ENCODE data around the gene PLA2G5. TPM values are rescaled to one million over a fixed set of nuclear protein-coding genes. Genes with fewer than 3 reads are reported as not detected.

The PLA2G5 gene
- total RNA-seq, 1 donor from 2014 or later: not detected

- Mint-ChIP-seq H3K36me3 (ENCODE audit: low read depth, unreplicated experiment) (peaks cover 2% of the 10 kb centered on the region), H3K27ac (ENCODE audit: unreplicated experiment) (no peak overlapping the region), H3K4me1 (ENCODE audit: low read depth, unreplicated experiment) (no peaks in the 10 kb centered on the region), H3K4me3 (ENCODE audit: unreplicated experiment) (no peak overlapping the region), H3K27me3 (ENCODE audit: low read depth, unreplicated experiment) (peaks cover 27% of the 10 kb centered on the region), H3K9me3 (ENCODE audit: unreplicated experiment) (no peaks in the 10 kb centered on the region)
- Histone ChIP-seq H3K4me1 (ENCODE audit: insufficient read depth, low read length) (no peaks in the 10 kb centered on the region), H4K20me1 (ENCODE audit: insufficient read depth, low read length) (no peaks in the 10 kb centered on the region), H3K9me3 (ENCODE audit: insufficient read depth, low read depth, low read length) (no peaks in the 10 kb centered on the region), H3K36me3 (ENCODE audit: insufficient read depth, low read length) (no peaks in the 10 kb centered on the region), H3K79me2 (ENCODE audit: insufficient read depth, low read length) (no peaks in the 10 kb centered on the region), H3K27ac (ENCODE audit: low read depth, low read length) (no peak overlapping the region), H3K9ac (ENCODE audit: low read length) (no peak overlapping the region), H3K4me3 (ENCODE audit: insufficient read depth, low read depth, low read length) (no peak overlapping the region), H3K27me3 (ENCODE audit: insufficient read depth, low read length) (peaks cover 2% of the 10 kb centered on the region), H3K4me2 (ENCODE audit: low read length) (no peak overlapping the region), H2AFZ (ENCODE audit: low read depth, low read length) (no peak overlapping the region)
- FAIRE-seq (no peak), DNase-seq (ENCODE audit: low read depth) (no peak)
- TF ChIP-seq, protein P1, sequence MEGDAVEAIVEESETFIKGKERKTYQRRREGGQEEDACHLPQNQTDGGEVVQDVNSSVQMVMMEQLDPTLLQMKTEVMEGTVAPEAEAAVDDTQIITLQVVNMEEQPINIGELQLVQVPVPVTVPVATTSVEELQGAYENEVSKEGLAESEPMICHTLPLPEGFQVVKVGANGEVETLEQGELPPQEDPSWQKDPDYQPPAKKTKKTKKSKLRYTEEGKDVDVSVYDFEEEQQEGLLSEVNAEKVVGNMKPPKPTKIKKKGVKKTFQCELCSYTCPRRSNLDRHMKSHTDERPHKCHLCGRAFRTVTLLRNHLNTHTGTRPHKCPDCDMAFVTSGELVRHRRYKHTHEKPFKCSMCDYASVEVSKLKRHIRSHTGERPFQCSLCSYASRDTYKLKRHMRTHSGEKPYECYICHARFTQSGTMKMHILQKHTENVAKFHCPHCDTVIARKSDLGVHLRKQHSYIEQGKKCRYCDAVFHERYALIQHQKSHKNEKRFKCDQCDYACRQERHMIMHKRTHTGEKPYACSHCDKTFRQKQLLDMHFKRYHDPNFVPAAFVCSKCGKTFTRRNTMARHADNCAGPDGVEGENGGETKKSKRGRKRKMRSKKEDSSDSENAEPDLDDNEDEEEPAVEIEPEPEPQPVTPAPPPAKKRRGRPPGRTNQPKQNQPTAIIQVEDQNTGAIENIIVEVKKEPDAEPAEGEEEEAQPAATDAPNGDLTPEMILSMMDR (IDR thresholded peaks at IDR 0.05; ENCODE audit: insufficient read depth, low read depth, low read length): no peak
- no peak for TF ChIP-seq EZH2 (IDR thresholded peaks at IDR 0.05; ENCODE audit: insufficient read depth, low read length)
These were observed 13.4 kb downstream of the PLA2G5 start for GRCh38 chr1:20083178-20083944.

DNA sequence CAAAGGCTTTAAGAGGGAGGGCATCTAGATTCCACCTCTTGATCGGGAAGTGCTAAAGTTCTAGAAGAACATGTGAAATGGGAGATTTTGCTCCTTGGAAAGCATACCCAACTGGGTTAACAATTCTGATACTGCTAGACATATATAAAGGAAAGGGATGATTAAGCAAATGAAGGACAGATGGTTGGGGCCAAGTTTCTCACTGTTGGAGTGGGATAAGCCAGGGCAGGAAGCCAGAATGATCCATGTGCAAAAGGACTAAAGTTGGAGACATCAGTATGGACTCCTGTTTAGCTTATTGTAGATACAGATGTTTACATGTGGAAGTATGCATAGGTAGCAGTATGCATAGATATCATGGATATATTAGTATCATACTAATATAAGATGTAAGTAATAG is 16.8 kb downstream of the PLA2G5 start:
- H3K9me3 Mint-ChIP-seq (ENCODE audit: unreplicated experiment): peaks cover 1% of the 10 kb centered on the region
- no peak overlapping the region for H3K4me3 Mint-ChIP-seq (ENCODE audit: unreplicated experiment)
- Histone ChIP-seq H3K4me1 (ENCODE audit: insufficient read depth, low read length) (no peaks in the 10 kb centered on the region), H3K9ac (ENCODE audit: low read length) (no peak overlapping the region), H3K36me3 (ENCODE audit: insufficient read depth, low read length) (no peaks in the 10 kb centered on the region), H3K4me2 (ENCODE audit: low read length) (no peak overlapping the region), H4K20me1 (ENCODE audit: insufficient read depth, low read length) (no peaks in the 10 kb centered on the region), H3K27me3 (ENCODE audit: insufficient read depth, low read length) (peaks cover 10% of the 10 kb centered on the region), H3K27ac (ENCODE audit: low read depth, low read length) (no peak overlapping the region), H3K4me3 (ENCODE audit: insufficient read depth, low read depth, low read length) (no peak overlapping the region), H3K79me2 (ENCODE audit: insufficient read depth, low read length) (no peaks in the 10 kb centered on the region), H3K9me3 (ENCODE audit: insufficient read depth, low read depth, low read length) (no peaks in the 10 kb centered on the region), H2AFZ (ENCODE audit: low read depth, low read length) (no peak overlapping the region)
- H3K27me3 Mint-ChIP-seq (ENCODE audit: low read depth, unreplicated experiment): peaks cover 25% of the 10 kb centered on the region
- DNase-seq (ENCODE audit: low read depth) (no peak), FAIRE-seq (no peak)
- TF ChIP-seq EZH2 (IDR thresholded peaks at IDR 0.05; ENCODE audit: insufficient read depth, low read length): no peak
- TF ChIP-seq, protein P1 (IDR thresholded peaks at IDR 0.05; ENCODE audit: insufficient read depth, low read depth, low read length): no peak
- H3K36me3 Mint-ChIP-seq (ENCODE audit: low read depth, unreplicated experiment): no peaks in the 10 kb centered on the region
- H3K27ac Mint-ChIP-seq (ENCODE audit: unreplicated experiment): no peak overlapping the region
- no peaks in the 10 kb centered on the region for H3K4me1 Mint-ChIP-seq (ENCODE audit: low read depth, unreplicated experiment)

GRCh38 chr1:20087668-20088067 is 17.7 kb downstream of the PLA2G5 start:
- H3K36me3 Mint-ChIP-seq (ENCODE audit: low read depth, unreplicated experiment): no peaks in the 10 kb centered on the region
- no peak overlapping the region for H3K4me2 ChIP-seq (ENCODE audit: low read length)

More at GRCh38 chr1:20087668-20088067, 17.7 kb downstream of the PLA2G5 start:
- H3K27me3 ChIP-seq (ENCODE audit: insufficient read depth, low read length): peaks cover 17% of the 10 kb centered on the region
- TF ChIP-seq EZH2 (IDR thresholded peaks at IDR 0.05; ENCODE audit: insufficient read depth, low read length): no peak
- TF ChIP-seq, protein P1 (IDR thresholded peaks at IDR 0.05; ENCODE audit: insufficient read depth, low read depth, low read length): no peak
- no peak overlapping the region for H3K4me3 Mint-ChIP-seq (ENCODE audit: unreplicated experiment)
- FAIRE-seq (no peak), DNase-seq (ENCODE audit: low read depth) (no peak)
- H3K9me3 Mint-ChIP-seq (ENCODE audit: unreplicated experiment): peaks cover 1% of the 10 kb centered on the region
- H3K4me1 ChIP-seq (ENCODE audit: insufficient read depth, low read length): no peaks in the 10 kb centered on the region
- H3K4me3 ChIP-seq (ENCODE audit: insufficient read depth, low read depth, low read length): no peak overlapping the region
- no peak overlapping the region for H3K27ac Mint-ChIP-seq (ENCODE audit: unreplicated experiment)
- H3K79me2 ChIP-seq (ENCODE audit: insufficient read depth, low read length): no peaks in the 10 kb centered on the region
- no peak overlapping the region for H2AFZ ChIP-seq (ENCODE audit: low read depth, low read length)
- H4K20me1 ChIP-seq (ENCODE audit: insufficient read depth, low read length): no peaks in the 10 kb centered on the region
- no peak overlapping the region for H3K27ac ChIP-seq (ENCODE audit: low read depth, low read length)
- H3K36me3 ChIP-seq (ENCODE audit: insufficient read depth, low read length): no peaks in the 10 kb centered on the region
- no peak overlapping the region for H3K9ac ChIP-seq (ENCODE audit: low read length)
- peaks cover 34% of the 10 kb centered on the region for H3K27me3 Mint-ChIP-seq (ENCODE audit: low read depth, unreplicated experiment)
- H3K4me1 Mint-ChIP-seq (ENCODE audit: low read depth, unreplicated experiment): no peaks in the 10 kb centered on the region
- H3K9me3 ChIP-seq (ENCODE audit: insufficient read depth, low read depth, low read length): no peaks in the 10 kb centered on the region

Measured in astrocyte (in vitro differentiated cells and primary cell).